ENCODE measurements around the gene ZNF778.

The ZNF778 gene

GRCh38 chr16:89173174-89173921 lies 44.2 kb upstream of the ZNF778 start:
- TF ChIP-seq EGR2 (tag by site-specific recombination; IDR thresholded peaks at IDR 0.05; ENCODE audit: low read depth) (no peak), ZNF23 (tag by site-specific recombination; IDR thresholded peaks at IDR 0.05; ENCODE audit: borderline replicate concordance) (no peak), ZIC2 (tag by site-specific recombination; IDR thresholded peaks at IDR 0.05) (0 out of 2 replicates have a peak, but pooled peaks have one; percentile 9), OSR2 (tag by site-specific recombination; IDR thresholded peaks at IDR 0.05) (no peak), GLIS2 (tag by site-specific recombination; IDR thresholded peaks at IDR 0.05) (0 out of 2 replicates have a peak, but pooled peaks have one; percentile 9), GLIS1 (tag by site-specific recombination; IDR thresholded peaks at IDR 0.05) (peak; percentile 88), GFI1B (tag by site-specific recombination; IDR thresholded peaks at IDR 0.05) (no peak), ZNF561 (tag by site-specific recombination; IDR thresholded peaks at IDR 0.05; ENCODE audit: borderline replicate concordance) (no peak)
- Histone ChIP-seq H3K4me3 (ENCODE audit: low read depth, low read length) (no peak overlapping the region), H3K27ac (ENCODE audit: extremely low read depth, low read depth, low read length) (no peak overlapping the region), H3K9me3 (ENCODE audit: control insufficient read depth, insufficient read depth, low read depth, low read length) (no peaks in the 10 kb centered on the region), H3K4me1 (ENCODE audit: control insufficient read depth, insufficient read depth, low read length) (peaks cover 3% of the 10 kb centered on the region; the same call in 1 of the 2 replicates), H3K36me3 (ENCODE audit: control insufficient read depth in 2 of 2, insufficient read depth in 1 of 2, low read length in 2 of 2) (no peaks in the 10 kb centered on the region)
- ChIA-PET POLR2A (interaction anchor here (0.6 to 1.3 kb wide), 2 partner anchors 20 to 515 kb away, joined by 5 to 6 read pairs; no protein-coding TSS in a partner anchor), CTCF (interaction anchor here (0.7 to 1.5 kb wide), 2 partner anchors 41 to 353 kb away, joined by 3 read pairs; no protein-coding TSS in a partner anchor)

GRCh38 chr16:89174055-89174827 lies 43.3 kb upstream of the ZNF778 start:
- peaks cover 3% of the 10 kb centered on the region; the same call in 1 of the 2 replicates for H3K4me1 ChIP-seq (ENCODE audit: control insufficient read depth, insufficient read depth, low read length)
- no peak overlapping the region for H3K27ac ChIP-seq (ENCODE audit: extremely low read depth, low read depth, low read length)
- CTCF ChIA-PET = interaction anchor here (0.7 to 1.5 kb wide), 4 partner anchors 40 to 437 kb away, joined by 3 to 6 read pairs (median 3); no protein-coding TSS in a partner anchor
- no peak overlapping the region for H3K4me3 ChIP-seq (ENCODE audit: low read depth, low read length)
- POLR2A ChIA-PET = interaction anchor here (0.6 to 1.3 kb wide), 2 partner anchors 19 to 514 kb away, joined by 5 to 6 read pairs; no protein-coding TSS in a partner anchor
- no peak for TF ChIP-seq PRDM1 (tag by site-specific recombination; IDR thresholded peaks at IDR 0.05)
- TF ChIP-seq ZFP69B (tag by site-specific recombination; IDR thresholded peaks at IDR 0.05) = no peak
- TF ChIP-seq ZNF302 (tag by site-specific recombination; IDR thresholded peaks at IDR 0.05; ENCODE audit: low read depth) = no peak
- TF ChIP-seq ZBTB49 (tag by site-specific recombination; IDR thresholded peaks at IDR 0.05; ENCODE audit: low read depth) = no peak
- no peak for TF ChIP-seq REPIN1 (tag by site-specific recombination; IDR thresholded peaks at IDR 0.05; ENCODE audit: low read depth)
- no peak for TF ChIP-seq TRIM28 (IDR thresholded peaks at IDR 0.05; ENCODE audit: borderline replicate concordance, low read length)
- no peak for TF ChIP-seq ZNF571 (tag by site-specific recombination; IDR thresholded peaks at IDR 0.05)
- no peak for TF ChIP-seq KLF8 (tag by site-specific recombination; IDR thresholded peaks at IDR 0.05)
- TF ChIP-seq WT1 (tag by site-specific recombination; IDR thresholded peaks at IDR 0.05) = no peak
- TF ChIP-seq ZNF580 (tag by site-specific recombination; IDR thresholded peaks at IDR 0.05) = no peak
- no peak for TF ChIP-seq ZNF121 (tag by site-specific recombination; IDR thresholded peaks at IDR 0.05)
- no peak for TF ChIP-seq ZNF585B (tag by site-specific recombination; IDR thresholded peaks at IDR 0.05)
- no peak for TF ChIP-seq ZNF354C (tag by site-specific recombination; IDR thresholded peaks at IDR 0.05; ENCODE audit: borderline replicate concordance, low read depth)
- no peak for TF ChIP-seq ZBTB26 (tag by site-specific recombination; optimal IDR thresholded peaks at IDR 0.05)
- TF ChIP-seq ZNF843 (tag by site-specific recombination; IDR thresholded peaks at IDR 0.05) = no peak
- TF ChIP-seq ZNF48 (tag by site-specific recombination; IDR thresholded peaks at IDR 0.05) = no peak
- no peak for TF ChIP-seq ZNF148 (tag by site-specific recombination; IDR thresholded peaks at IDR 0.05; ENCODE audit: borderline replicate concordance)
- H3K9me3 ChIP-seq (ENCODE audit: control insufficient read depth, insufficient read depth, low read depth, low read length) = no peaks in the 10 kb centered on the region
- no peaks in the 10 kb centered on the region for H3K36me3 ChIP-seq (ENCODE audit: control insufficient read depth in 2 of 2, insufficient read depth in 1 of 2, low read length in 2 of 2)
